ENCODE measurements around the gene ABTB1.

Gene ABTB1

DNA sequence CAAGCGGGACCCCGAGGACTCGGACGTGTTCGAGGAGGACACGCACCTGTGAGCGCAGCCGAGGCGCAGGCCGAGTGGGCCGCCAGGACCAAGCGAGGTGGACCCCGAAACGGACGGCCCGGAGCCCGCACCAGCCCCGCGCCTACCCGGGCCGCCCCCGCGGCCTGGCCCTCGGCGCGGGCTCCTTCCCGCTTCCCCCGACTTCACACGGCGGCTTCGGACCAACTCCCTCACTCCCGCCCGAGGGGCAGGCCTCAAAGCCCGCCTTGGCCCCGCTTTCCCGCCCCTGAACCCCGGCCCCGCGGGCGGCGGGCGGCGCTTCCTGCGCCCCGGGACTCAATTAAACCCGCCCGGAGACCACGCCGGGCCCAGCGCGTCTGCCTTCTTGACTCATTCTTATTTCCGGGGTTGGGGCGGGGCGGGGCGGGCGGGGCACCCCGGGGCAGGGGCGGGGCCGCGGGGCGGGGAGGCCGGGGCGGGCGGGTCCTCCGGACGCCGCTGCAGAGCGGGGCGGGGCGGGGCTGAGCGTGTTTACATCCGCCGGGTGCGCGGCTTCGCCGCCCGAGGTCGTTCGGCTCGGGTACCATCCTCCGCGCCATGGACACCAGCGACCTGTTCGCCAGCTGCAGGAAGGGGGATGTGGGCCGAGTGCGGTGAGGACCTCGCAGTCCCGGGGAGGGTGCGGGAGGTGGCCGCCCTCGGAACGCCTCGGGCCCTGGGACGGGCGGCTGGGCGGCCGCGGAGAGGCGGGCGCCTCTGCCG lies at the start of gene ABTB1:
Gene ABTB1, plus strand, starts transcription at position 524 of the 762 bp plus-strand sequence. Its CDS starts 74 bp downstream, at position 598.
- no peaks in the 10 kb centered on the region for H3K27me3 ChIP-seq (ENCODE audit: insufficient read depth, low read length)
- peak within 1 kb of the TSS; percentile 52 for H3K4me3 ChIP-seq (ENCODE audit: low read length)
- peaks cover 6% of the 10 kb centered on the region for H3K4me1 ChIP-seq (ENCODE audit: insufficient read depth, low read length)
- H3K9me3 ChIP-seq (ENCODE audit: low read length) = no peaks in the 10 kb centered on the region
- H3K36me3 ChIP-seq (ENCODE audit: insufficient read depth, low read length) = peaks cover 19% of the 10 kb centered on the region
- no peak within 1 kb of the TSS for H2AFZ ChIP-seq (ENCODE audit: low read depth, low read length)

DNA sequence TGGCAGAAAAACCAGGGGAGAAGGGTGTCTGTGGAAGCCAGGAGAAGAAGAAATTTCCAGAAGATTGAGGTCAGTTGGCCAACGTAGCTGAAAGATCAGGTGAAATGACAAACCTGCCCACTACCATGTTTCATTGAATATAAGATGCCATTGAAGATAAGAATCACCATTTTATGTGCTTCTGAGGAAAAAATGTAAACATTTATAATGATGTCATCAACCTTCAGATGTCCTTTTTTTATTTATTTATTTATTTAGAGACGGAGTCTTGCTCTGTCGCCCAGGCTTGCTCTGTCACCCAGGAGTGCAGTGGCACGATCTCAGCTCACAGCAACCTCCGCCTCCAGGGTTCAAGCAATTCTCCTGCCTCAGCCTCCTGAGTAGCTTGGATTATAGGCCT lies 48.7 kb upstream of the ABTB1 start:
- Histone ChIP-seq H2AFZ (ENCODE audit: low read depth, low read length) (no peak overlapping the region), H3K9me3 (ENCODE audit: low read length) (no peaks in the 10 kb centered on the region), H3K27me3 (ENCODE audit: insufficient read depth, low read length) (no peaks in the 10 kb centered on the region), H3K4me1 (ENCODE audit: insufficient read depth, low read length) (no peaks in the 10 kb centered on the region), H3K36me3 (ENCODE audit: insufficient read depth, low read length) (peaks cover 33% of the 10 kb centered on the region), H3K4me3 (ENCODE audit: low read length) (no peak overlapping the region)

DNA sequence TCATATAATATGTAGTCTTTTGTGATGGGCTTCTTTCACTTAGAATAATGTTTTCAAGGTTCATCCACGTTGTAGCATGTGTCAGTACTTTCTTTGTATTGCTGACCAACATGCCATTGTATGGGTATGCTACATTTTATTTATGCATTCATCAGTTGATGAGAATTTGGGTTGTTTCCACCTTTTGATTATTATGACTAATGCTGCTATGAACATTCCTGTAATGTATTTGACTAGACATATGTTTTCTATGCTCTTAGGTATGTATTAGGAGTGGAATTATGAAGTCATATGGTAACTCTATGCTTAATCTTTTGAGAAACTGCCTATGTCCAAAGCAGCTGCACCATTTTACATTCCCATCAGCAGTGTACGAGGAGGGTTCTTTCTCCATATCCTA lies 46.9 kb upstream of the ABTB1 start:
- Histone ChIP-seq H3K4me1 (ENCODE audit: insufficient read depth, low read length) (peaks cover 14% of the 10 kb centered on the region), H3K36me3 (ENCODE audit: insufficient read depth, low read length) (peaks cover 19% of the 10 kb centered on the region), H3K27me3 (ENCODE audit: insufficient read depth, low read length) (no peaks in the 10 kb centered on the region), H3K9me3 (ENCODE audit: low read length) (no peaks in the 10 kb centered on the region), H2AFZ (ENCODE audit: low read depth, low read length) (no peak overlapping the region), H3K4me3 (ENCODE audit: low read length) (no peak overlapping the region)

DNA sequence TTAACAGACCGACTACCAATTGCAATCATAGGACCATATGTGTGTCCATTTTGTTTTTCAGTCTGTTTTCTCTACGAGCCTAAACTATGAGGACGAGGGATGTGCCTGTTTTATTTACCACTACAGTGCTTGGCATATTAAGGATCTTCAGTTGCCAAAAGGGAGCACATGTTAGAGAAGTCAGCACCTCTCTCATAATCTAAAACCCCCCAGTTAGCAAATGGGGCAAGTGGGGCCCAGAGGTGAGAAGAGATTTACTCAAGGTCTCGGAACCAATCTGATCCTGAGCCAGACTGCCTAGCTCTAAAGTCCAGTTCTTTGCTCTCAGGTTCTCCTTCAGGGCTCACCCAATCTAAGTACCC lies 44.3 kb upstream of the ABTB1 start:
- Histone ChIP-seq H3K36me3 (ENCODE audit: insufficient read depth, low read length) (no peaks in the 10 kb centered on the region), H2AFZ (ENCODE audit: low read depth, low read length) (no peak overlapping the region), H3K4me3 (ENCODE audit: low read length) (peak overlapping the region; percentile 28), H3K4me1 (ENCODE audit: insufficient read depth, low read length) (peaks cover 20% of the 10 kb centered on the region), H3K9me3 (ENCODE audit: low read length) (no peaks in the 10 kb centered on the region), H3K27me3 (ENCODE audit: insufficient read depth, low read length) (no peaks in the 10 kb centered on the region)

DNA sequence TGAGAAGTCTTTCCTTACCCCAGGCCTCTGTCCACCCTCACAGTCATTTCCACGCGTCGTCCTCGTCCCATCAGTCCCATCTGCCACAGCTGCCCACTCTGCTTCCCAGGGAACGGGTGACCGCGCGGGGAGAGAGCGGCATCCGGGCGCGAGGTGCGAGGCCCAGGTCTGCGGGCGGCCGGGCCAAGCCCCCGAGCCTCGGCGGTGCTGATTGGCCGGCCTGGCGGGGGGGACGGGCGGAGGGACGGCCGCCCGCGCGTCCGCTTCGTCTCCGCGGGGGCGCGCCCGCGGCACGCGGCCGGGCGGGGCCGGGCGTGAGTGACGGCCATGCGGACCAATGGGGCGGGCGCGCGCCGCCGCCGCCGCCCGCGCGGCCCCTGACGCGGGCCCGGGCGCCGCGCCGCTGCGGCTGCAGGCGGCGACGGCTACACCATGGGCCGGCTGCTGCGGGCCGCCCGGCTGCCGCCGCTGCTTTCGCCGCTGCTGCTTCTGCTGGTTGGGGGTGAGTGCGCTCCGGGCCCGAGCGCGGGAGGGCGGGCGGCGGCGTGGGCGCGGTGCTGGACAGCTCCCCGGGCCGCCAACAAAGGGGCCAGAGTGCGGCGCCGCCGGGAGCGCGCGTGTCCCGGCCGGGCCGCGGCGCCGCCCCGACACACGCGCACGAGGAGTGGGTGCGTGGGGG lies 43.8 kb upstream of the ABTB1 start, which contains the start of gene PODXL2:
Gene PODXL2, plus strand, starts transcription at position 398 of the 679 bp plus-strand sequence. Its CDS starts 35 bp downstream, at position 433.
- Histone ChIP-seq H3K36me3 (ENCODE audit: insufficient read depth, low read length) (no peaks in the 10 kb centered on the region), H3K9me3 (ENCODE audit: low read length) (no peaks in the 10 kb centered on the region), H2AFZ (ENCODE audit: low read depth, low read length) (peak within 1 kb of the TSS; percentile 62), H3K4me1 (ENCODE audit: insufficient read depth, low read length) (peaks cover 20% of the 10 kb centered on the region), H3K27me3 (ENCODE audit: insufficient read depth, low read length) (no peaks in the 10 kb centered on the region), H3K4me3 (ENCODE audit: low read length) (peak within 1 kb of the TSS; percentile 82)

DNA sequence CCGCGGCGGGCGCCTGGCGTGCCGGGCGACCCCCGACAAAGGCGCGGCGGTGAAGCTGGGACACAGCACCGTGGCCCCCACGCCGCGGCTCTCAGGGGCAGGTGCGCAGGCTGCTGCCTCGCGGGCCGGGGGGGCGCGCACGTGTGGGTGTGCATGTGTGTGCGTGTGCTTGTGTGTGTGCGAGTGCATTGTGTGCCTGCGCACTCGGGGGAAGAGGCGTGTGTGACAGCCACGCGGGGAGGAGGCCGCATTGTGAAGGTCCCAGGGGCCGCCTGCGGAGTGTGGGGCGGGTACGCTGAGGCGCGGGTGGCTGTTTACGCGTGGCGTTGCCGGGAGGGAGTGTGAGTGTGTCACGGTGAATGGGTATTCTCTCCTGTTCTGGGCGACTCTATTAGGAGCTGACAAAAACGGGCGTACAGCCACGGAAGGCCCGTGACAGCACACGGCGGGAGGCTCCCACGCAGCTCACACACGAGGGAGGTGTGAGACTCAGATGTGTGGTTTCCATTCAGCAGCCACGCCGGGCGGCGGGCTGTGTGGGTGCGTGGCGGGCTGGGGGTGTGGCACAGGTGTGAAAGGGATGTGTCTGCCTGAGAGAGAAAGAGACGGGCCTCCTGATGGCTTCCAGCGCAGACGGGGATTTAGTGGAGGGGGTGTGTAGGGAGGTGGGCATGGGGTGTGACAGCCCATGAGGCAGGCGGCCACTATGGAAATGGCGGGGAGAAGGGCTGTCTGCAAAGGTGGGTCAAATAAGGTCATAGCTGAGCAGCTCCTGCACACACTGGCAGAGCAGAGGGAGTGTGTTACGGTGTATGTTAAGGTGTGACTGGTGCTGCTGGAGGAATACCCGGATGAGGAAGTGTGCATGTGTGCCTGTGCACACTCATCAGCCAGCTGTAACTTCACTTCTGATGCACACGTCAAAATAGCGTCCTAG lies 43.0 kb upstream of the ABTB1 start:
- peak overlapping the region; percentile 82 for H3K4me3 ChIP-seq (ENCODE audit: low read length)
- H2AFZ ChIP-seq (ENCODE audit: low read depth, low read length) = peak overlapping the region; percentile 62
- no peaks in the 10 kb centered on the region for H3K27me3 ChIP-seq (ENCODE audit: insufficient read depth, low read length)
- no peaks in the 10 kb centered on the region for H3K9me3 ChIP-seq (ENCODE audit: low read length)
- H3K4me1 ChIP-seq (ENCODE audit: insufficient read depth, low read length) = peaks cover 20% of the 10 kb centered on the region
- H3K36me3 ChIP-seq (ENCODE audit: insufficient read depth, low read length) = no peaks in the 10 kb centered on the region

DNA sequence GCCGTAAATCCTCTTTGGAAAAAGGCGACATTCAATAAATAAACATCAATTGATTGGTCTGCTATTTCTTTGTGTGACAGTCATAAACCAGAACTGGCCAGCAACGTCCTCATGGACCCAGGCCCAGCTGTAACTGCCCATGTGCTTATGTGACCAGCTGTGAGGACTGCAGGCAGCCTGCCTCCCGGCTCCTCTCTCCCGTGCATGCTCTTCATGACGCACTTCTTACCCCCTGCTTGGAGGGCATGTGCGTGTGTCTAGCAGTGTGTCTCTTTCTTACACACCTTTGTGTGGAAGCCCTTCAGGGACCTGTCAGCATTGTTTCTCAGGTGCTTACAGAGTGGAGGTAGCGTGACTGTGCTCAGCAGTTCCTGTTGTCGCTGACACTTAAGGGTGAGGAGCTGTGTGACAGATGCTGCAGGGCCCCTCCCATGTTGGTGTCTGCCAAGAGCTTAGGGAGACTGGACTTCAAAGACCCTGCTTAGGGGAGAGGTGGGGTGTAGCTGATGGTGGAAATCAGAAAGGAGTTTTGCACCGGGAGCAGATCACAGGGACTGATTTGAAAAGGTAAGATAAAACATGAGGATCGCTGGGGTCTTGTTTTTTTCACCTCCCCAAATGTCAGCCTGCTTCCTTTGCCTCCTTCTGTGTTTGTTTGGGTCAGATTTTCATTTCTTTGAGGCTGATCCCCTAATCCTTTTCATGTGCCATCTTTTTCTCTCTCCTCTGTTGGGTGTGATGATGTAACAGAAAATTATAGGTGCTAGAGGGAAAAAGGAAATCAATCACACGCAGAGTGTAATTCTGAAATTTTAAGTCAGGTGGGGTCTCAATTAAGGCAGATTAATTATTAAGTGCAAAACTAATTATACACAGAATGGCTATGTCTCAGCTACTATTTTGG lies 41.7 kb upstream of the ABTB1 start:
- no peak overlapping the region for H3K4me3 ChIP-seq (ENCODE audit: low read length)

DNA sequence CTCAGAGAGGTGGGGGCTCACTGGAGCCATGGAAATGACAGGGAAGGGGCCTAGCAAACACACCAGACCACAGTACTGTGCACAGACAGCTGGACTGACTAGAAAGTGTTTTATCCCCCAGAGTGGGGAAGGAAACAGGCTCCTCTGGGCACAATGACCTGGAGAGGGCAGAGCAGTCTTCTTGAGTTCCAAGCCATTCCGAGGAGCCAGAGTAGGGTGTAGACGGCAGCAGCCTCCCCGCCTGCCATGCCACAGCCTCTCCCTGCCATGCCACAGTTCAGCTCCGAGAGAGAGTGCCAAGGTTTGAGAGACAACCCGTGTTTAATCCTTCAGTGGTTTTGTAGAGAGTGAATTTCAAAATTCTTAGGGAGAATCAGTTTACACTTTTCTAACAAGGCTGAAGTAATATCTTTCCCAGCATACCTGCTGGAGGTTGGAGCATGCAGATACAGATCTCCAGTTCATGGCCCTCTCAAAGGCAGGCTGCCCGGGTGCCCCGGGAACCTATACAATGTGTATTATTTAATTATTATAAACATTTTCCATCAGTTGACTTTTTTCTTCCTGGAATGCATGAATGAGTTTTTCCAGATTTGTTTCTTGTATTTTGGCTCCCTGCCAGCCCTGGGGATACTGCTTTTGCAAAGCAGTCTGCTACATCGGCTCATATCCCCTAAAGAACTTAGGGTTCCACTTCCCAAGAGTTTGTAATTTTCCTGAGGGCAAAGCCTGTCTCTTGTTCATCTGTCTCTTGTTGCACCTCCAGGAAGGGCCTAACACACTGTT lies 40.5 kb upstream of the ABTB1 start:
- Histone ChIP-seq H3K27me3 (ENCODE audit: insufficient read depth, low read length) (no peaks in the 10 kb centered on the region), H3K4me3 (ENCODE audit: low read length) (no peak overlapping the region), H2AFZ (ENCODE audit: low read depth, low read length) (no peak overlapping the region), H3K4me1 (ENCODE audit: insufficient read depth, low read length) (peaks cover 20% of the 10 kb centered on the region), H3K36me3 (ENCODE audit: insufficient read depth, low read length) (no peaks in the 10 kb centered on the region), H3K9me3 (ENCODE audit: low read length) (no peaks in the 10 kb centered on the region)

More for the DNA sequence above, 41.7 kb upstream of the ABTB1 start:
- no peak overlapping the region for H2AFZ ChIP-seq (ENCODE audit: low read depth, low read length)
- no peaks in the 10 kb centered on the region for H3K27me3 ChIP-seq (ENCODE audit: insufficient read depth, low read length)
- H3K4me1 ChIP-seq (ENCODE audit: insufficient read depth, low read length) = peaks cover 20% of the 10 kb centered on the region
- H3K9me3 ChIP-seq (ENCODE audit: low read length) = no peaks in the 10 kb centered on the region
- no peaks in the 10 kb centered on the region for H3K36me3 ChIP-seq (ENCODE audit: insufficient read depth, low read length)

DNA sequence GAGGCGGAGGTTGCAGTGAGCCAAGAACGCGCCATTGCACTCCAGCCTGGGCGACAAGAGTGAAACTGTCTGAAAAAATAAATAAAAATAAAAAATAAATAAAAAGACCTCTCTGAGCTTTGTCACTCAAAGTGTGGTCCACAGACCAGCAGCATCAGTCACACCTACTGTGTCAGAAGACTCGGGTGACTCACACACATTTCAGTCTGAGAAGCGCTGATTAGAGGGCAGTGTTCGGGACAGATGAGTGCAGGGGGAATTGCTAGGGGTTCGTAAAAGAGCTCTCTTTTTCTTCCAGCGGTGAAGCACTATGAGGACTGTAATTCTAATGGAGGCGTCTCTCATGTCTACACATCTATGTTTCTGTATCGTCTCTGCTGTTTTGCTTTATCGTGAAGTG lies 38.1 kb upstream of the ABTB1 start:
- Histone ChIP-seq H3K36me3 (ENCODE audit: insufficient read depth, low read length) (peaks cover 7% of the 10 kb centered on the region), H3K4me3 (ENCODE audit: low read length) (no peak overlapping the region), H3K27me3 (ENCODE audit: insufficient read depth, low read length) (no peaks in the 10 kb centered on the region), H2AFZ (ENCODE audit: low read depth, low read length) (no peak overlapping the region), H3K4me1 (ENCODE audit: insufficient read depth, low read length) (peaks cover 19% of the 10 kb centered on the region), H3K9me3 (ENCODE audit: low read length) (no peaks in the 10 kb centered on the region)

DNA sequence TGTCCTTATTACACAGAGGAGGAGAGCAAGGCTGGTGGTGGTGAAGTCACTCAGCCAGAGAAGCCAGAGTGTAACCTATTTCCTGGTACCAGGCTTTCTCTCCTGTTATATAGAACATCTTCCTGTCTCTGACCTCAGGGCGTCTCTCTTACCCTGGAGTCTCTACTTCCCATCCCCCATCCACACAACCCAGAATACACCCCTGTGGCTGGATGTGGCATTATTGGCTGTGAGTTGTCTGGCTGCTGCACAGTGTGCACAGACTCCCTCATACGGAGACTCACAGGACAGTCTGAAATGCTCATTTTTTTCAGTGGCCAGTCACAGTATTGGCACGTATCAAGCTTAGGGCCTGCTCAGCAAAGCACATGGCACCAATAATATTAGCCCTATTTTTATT lies 35.2 kb upstream of the ABTB1 start:
- Histone ChIP-seq H3K9me3 (ENCODE audit: low read length) (no peaks in the 10 kb centered on the region), H3K4me1 (ENCODE audit: insufficient read depth, low read length) (peaks cover 2% of the 10 kb centered on the region), H3K36me3 (ENCODE audit: insufficient read depth, low read length) (peaks cover 19% of the 10 kb centered on the region), H3K27me3 (ENCODE audit: insufficient read depth, low read length) (no peaks in the 10 kb centered on the region), H2AFZ (ENCODE audit: low read depth, low read length) (no peak overlapping the region), H3K4me3 (ENCODE audit: low read length) (no peak overlapping the region)

DNA sequence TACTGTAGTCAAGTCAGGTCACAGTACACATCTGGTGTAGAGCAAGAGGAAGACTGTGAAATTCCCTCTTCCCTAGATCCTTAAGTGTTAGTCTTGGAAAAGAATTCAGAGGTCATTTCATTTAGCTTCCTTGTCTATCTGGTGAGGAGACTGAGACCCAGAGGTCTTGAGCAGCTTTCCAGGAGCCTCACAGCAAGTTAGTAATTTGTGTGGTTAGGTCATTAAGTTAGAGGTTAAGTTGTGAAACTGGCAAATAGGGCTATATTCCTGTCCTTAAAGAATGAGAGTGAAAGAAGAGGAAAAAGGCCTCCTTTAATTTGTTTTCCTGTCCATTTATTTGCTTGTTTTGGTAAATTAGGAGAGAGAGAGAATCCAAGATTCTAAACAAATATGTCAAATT lies 34.8 kb upstream of the ABTB1 start:
- Histone ChIP-seq H3K9me3 (ENCODE audit: low read length) (no peaks in the 10 kb centered on the region), H3K36me3 (ENCODE audit: insufficient read depth, low read length) (peaks cover 23% of the 10 kb centered on the region), H2AFZ (ENCODE audit: low read depth, low read length) (no peak overlapping the region), H3K4me1 (ENCODE audit: insufficient read depth, low read length) (peaks cover 2% of the 10 kb centered on the region), H3K27me3 (ENCODE audit: insufficient read depth, low read length) (no peaks in the 10 kb centered on the region), H3K4me3 (ENCODE audit: low read length) (no peak overlapping the region)

Measured in neuron (in vitro differentiated cells).